ENCODE results near the gene PUDP.

DNA sequence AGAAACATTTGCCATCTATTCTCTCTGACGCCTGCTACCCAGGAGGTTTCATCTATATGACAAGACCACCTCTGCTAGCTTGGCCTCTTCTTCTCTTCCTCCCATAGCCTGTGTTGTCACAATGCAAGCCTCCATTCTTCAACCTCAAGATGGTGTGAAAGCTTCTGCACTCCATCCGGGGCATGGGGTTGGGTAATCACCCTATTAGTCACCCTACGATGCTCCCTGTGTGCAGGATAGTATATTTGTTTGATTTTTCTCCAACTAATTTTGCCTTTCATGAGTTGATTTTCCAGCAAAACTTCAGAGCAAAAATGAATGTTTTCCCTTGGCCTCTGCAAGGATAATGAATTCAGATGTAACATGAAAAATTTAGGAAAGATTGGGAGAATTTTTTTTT, 128.4 kb downstream of the PUDP start:
- TF ChIP-seq, protein P1, sequence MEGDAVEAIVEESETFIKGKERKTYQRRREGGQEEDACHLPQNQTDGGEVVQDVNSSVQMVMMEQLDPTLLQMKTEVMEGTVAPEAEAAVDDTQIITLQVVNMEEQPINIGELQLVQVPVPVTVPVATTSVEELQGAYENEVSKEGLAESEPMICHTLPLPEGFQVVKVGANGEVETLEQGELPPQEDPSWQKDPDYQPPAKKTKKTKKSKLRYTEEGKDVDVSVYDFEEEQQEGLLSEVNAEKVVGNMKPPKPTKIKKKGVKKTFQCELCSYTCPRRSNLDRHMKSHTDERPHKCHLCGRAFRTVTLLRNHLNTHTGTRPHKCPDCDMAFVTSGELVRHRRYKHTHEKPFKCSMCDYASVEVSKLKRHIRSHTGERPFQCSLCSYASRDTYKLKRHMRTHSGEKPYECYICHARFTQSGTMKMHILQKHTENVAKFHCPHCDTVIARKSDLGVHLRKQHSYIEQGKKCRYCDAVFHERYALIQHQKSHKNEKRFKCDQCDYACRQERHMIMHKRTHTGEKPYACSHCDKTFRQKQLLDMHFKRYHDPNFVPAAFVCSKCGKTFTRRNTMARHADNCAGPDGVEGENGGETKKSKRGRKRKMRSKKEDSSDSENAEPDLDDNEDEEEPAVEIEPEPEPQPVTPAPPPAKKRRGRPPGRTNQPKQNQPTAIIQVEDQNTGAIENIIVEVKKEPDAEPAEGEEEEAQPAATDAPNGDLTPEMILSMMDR (IDR thresholded peaks at IDR 0.05): no peak
- no peak for TF ChIP-seq POLR2A (IDR thresholded peaks at IDR 0.05)
